Fibroblast of skin of right biceps (primary cell): ENCODE results near the gene SS18L1.
A peak's percentile ranks its signal among the peaks of the same experiment; 100 is the strongest.
"Not testable (repeated sequence)": the region's sequence is repeated elsewhere in the genome, so short reads cannot be mapped to it uniquely, and the experiment has no call there.

Experiments used
- DNase-seq: peaks from one replicate; pipeline ENCODE4 v3.0.0-alpha.2; 2013

The SS18L1 gene

DNA sequence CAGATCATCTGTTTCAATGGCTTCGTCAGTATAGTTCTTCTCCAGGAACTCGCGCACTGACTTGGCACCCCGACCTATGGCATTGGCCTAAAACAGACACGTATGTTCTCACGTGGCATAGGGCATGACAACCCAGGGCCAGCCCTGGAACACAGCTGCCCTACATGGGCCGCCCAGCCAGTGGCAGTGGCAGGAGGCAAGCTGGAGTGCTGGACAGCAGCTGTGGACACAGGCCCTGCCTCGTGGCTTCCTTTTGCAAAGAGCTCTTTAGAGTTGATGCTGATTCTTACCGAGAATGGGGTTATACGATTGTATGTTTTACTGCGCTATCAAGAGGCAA is 5.4 kb upstream of the SS18L1 start:
- DNase-seq, result no peak

DNA sequence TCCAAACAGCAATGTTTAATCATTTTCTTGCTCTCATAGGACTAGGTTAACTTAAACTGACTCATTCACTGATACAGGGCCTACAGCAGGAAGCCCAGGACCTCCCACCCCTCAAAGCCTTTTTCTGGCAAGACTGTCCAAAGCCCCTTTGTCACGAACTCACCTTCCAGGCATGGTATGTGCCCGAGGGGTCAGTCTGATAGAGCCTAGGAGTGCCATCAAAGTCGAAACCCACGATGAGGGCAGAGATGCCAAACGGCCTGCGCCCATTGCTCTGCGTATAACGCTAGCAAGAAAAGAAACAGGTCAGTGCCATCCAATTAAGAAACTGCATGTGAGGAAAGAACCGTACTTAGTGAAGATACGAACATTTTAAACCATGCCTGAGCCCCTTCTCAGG is 4.7 kb upstream of the SS18L1 start:
- no peak for DNase-seq

GRCh38 chr20:62139636-62140035 is 3.9 kb upstream of the SS18L1 start:
- DNase-seq, result no peak

GRCh38 chr20:62141043-62141396 is 2.5 kb upstream of the SS18L1 start:
- DNase-seq, result no peak

GRCh38 chr20:62141397-62142251 is 1.9 kb upstream of the SS18L1 start:
- peak; percentile 32 for DNase-seq

- DNase-seq, result no peak
These were observed 1.1 kb upstream of the SS18L1 start for GRCh38 chr20:62142252-62143080.

DNA sequence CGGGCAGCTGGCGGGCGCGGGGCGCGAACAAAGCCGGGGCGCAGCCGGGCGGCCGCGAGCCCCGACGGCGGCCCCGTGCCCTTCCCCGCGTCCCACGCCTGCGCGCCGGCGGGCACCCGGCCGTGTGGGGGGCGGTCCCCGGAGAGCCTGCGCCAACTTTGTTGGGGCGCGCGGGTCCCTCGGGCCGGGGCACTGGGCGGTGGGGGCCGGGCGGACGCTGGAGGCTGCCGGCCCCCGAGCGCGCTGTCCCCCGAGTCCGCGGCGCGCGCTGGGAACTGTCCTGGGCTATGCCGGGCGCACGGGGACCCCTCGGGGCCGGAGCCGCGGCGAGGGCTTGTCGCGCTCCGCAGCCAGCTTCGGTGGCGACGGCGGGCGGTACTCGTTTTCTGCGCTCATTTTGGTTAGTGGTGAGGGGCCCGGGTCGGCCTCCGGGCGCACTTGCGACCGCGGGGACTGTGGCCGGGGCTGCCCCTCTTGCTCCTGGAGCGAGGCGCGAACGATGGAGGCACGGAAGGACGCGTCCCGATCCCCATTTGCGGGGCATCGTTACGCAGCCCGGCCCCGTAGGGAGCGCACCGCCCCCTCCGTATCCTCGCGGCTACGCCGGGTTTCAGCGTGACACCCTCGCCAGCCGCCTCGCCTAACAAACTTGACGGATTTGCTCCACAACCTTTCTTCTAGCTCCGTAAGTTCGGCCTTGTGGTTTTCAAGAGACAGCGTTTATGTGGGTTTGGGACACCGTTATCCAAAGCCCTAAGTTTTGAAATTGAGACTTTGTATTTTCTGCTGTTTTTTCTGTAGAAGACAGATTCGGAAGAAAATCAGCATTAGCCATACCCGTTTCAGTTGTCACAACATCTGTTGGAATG is 622 bp downstream of the SS18L1 start:
- peak; percentile 63 for DNase-seq

GRCh38 chr20:62145688-62146018 is 2.1 kb downstream of the SS18L1 start:
- no peak for DNase-seq

DNA sequence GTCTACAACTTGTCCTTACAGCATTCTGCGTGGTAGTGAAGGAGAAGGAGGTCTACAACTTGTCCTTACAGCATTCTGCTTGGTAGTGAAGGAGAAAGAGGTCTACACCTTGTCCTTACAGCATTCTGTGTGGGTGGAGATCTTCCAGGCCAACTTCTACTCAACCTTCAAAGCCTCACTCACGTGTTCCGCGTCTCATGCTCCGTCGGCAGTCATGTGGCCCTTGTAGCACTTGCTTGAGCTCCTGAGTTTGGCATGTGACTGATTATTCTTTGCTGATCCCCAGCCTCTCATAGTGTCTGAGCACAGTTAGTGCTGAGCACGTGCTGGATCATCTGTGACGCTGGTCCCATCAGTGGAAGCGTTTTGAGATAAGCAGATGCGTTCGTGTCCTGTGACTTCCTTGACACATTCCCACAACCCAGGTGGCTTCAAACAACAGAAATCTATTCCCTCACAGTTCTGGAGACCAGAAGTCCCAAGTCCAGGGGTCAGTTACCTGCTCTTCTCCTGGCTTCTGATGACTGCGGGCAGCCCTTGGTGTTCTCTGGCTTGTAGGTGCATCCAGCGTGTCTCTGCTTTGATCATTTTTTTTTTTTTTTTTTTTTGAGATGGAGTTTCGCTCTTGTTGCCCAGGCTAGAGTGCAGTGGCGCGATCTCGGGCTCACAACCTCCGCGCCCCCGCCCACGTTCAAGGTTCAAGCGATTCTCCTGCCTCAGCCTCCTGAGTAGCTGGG is 2.6 kb downstream of the SS18L1 start:
- no peak for DNase-seq

DNA sequence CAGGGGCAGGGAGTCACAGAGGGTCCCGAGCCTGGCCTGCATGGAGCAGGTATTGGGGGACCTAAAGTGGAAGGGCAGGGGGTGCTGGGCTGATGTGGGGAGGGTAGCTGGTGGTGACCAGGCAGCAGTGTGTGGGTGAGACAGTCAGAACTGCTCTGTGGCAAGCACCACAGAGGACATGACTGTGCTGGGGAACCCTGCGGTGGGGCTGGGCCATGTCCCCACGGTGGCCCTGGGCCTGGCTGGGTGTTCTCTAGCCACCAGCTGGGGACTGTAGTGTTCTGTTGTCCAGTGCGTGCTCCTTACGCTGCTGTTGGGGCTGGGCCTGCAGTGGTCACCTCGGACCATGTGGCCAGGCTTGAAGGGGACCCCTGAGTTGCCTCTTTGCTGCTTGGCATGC is 3.6 kb downstream of the SS18L1 start:
- no peak for DNase-seq

DNA sequence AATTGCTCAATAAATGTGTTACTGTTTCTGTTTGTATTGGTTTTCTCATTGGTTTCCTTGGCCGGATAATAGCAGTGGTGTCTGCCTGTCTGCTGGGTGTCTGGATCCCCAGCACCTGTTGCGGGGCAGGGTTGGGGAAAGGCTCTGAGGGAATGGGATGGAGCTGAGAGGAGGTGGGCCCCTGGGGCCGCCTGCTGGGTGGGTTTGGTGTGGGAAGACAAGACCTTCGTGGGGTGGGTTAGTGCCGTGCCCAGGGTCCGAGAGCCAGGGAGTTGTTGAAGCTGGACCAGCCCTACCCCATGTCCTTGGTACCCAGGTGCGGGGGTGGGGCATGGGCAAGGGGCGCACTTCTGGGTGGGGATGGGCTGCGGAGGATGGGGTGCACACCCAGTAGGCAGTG is 4.0 kb downstream of the SS18L1 start:
- no peak for DNase-seq

- DNase-seq, result not testable (repeated sequence)
These were observed 4.8 kb downstream of the SS18L1 start for GRCh38 chr20:62148383-62148782.

DNA sequence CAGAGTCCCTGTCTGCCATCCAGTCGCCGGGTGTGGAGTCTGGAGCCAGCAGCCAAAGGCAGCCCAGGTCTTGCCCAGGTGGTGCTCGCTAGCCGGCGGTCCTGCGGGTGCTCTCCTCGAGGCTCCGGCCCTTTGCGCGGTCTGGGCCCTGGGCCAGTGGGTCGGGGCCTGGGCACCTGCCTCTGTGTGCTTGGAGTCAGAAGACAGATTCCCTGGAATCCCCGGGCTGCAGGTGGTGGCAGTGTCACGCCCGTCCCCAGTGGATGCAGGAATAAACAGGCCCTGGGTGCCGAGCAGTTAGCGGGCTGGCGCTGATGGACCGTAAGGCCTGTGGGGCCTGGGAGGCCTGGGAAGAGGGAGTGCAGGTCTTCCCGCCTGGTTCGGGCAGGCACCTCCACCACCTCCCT is 5.3 kb downstream of the SS18L1 start:
- no peak for DNase-seq

GRCh38 chr20:62149532-62150309 is 6.2 kb downstream of the SS18L1 start:
- DNase-seq, result peak; percentile 38

GRCh38 chr20:62150310-62150575 is 6.7 kb downstream of the SS18L1 start:
- DNase-seq, result no peak

- no peak for DNase-seq
These were observed 7.7 kb downstream of the SS18L1 start for GRCh38 chr20:62151225-62151624.

GRCh38 chr20:62151835-62152364 is 8.3 kb downstream of the SS18L1 start:
- no peak for DNase-seq

- no peak for DNase-seq
These were observed 12.1 kb downstream of the SS18L1 start for GRCh38 chr20:62155428-62156253.

GRCh38 chr20:62156254-62156556 is 12.6 kb downstream of the SS18L1 start:
- no peak for DNase-seq

- DNase-seq, result peak; percentile 37
These were observed 13.2 kb downstream of the SS18L1 start for GRCh38 chr20:62156592-62157386.
